ENCODE measurements around the gene NUP88. TPM values are rescaled to one million over a fixed set of nuclear protein-coding genes. Genes with fewer than 3 reads are reported as not detected.

Gene NUP88
- total RNA-seq, 1 experiment from 2014 or later, result 93.2 TPM

DNA sequence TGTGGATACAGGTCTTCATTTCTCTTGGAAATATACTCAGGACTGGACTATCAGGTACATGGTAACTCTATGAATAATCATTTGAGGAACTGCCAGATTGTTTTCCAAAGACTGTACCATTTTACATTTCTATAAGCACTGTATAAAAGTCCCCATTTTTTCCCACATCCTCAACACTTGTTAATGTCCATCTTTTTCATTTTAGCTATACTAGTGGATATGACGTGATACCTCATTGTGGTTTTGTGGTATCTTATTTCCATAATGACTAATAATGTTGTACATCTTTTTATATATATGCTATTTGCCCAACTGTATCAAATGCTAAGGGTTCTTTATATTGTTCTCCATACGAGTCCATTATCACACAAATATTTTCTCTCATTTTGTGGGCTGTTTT lies 22.9 kb downstream of the NUP88 start:
- Histone ChIP-seq H3K4me1 (ENCODE audit: control insufficient read depth in 1 of 2, insufficient read depth in 2 of 2, low read length in 2 of 2) (no peaks in the 10 kb centered on the region), H4K20me1 (ENCODE audit: insufficient read depth) (0 out of 2 replicates have a peak, but pooled peaks cover 4% of the 10 kb centered on the region), H3K4me2 (ENCODE audit: low read length) (no peak overlapping the region), H3K27me3 (ENCODE audit: insufficient read depth, low read length) (no peaks in the 10 kb centered on the region), H3K9me3 (ENCODE audit: control insufficient read depth in 1 of 2, insufficient read depth in 1 of 2, low read depth in 1 of 2, low read length in 2 of 2) (no peaks in the 10 kb centered on the region), H3K4me3 (replicated peaks in 1 of 2; ENCODE audit: low read depth in 1 of 2, low read length in 2 of 2) (no peak overlapping the region), H3K9ac (ENCODE audit: low read length) (no peak overlapping the region), H2AFZ (ENCODE audit: low read depth, low read length, poor library complexity, severe bottlenecking) (no peak overlapping the region), H3K36me3 (ENCODE audit: control insufficient read depth in 1 of 2, insufficient read depth in 2 of 2, low read length in 2 of 2) (peaks cover 45 to 60% of the 10 kb centered on the region in 2 experiments), H3K79me2 (ENCODE audit: insufficient read depth, low read length) (peaks cover 20% of the 10 kb centered on the region), H3K27ac (ENCODE audit: low read depth, low read length) (no peak overlapping the region), H3K9me2 (ENCODE audit: insufficient read depth) (no peaks in the 10 kb centered on the region)
- POLR2A ChIA-PET, result no interaction called here
- ATAC-seq, result no peak
- CTCF ChIA-PET, result no interaction called here
- intact Hi-C loops (cut with micrococcal nuclease), result no loop called here
- no peak for DNase-seq (ENCODE audit: low read depth, low spot score)
- no TSS peak for BruUV-seq (replicated peaks)
- TF ChIP-seq FOSL1 (IDR thresholded peaks at IDR 0.05; ENCODE audit: low read depth) (no peak), CEBPB (IDR thresholded peaks at IDR 0.05; ENCODE audit: low read depth) (no peak), EZH2phosphoT487 (IDR thresholded peaks at IDR 0.05; ENCODE audit: borderline replicate concordance) (no peak), RAD21 (IDR thresholded peaks at IDR 0.05; ENCODE audit: low read depth) (no peak), EGR1 (IDR thresholded peaks at IDR 0.05; ENCODE audit: low read depth) (no peak), SIN3A (IDR thresholded peaks at IDR 0.05; ENCODE audit: low read depth) (no peak), CBX3 (IDR thresholded peaks at IDR 0.05; ENCODE audit: low read depth) (no peak), EZH2 (IDR thresholded peaks at IDR 0.05) (no peak), POLR2A (IDR thresholded peaks at IDR 0.05; ENCODE audit: borderline replicate concordance, extremely low read depth, insufficient read depth, insufficient read length) (no peak), SP1 (IDR thresholded peaks at IDR 0.05; ENCODE audit: low read depth) (no peak), YY1 (IDR thresholded peaks at IDR 0.05; ENCODE audit: extremely low read depth, insufficient replicate concordance, low read depth, low read length) (no peak)
- TF ChIP-seq, protein P1, sequence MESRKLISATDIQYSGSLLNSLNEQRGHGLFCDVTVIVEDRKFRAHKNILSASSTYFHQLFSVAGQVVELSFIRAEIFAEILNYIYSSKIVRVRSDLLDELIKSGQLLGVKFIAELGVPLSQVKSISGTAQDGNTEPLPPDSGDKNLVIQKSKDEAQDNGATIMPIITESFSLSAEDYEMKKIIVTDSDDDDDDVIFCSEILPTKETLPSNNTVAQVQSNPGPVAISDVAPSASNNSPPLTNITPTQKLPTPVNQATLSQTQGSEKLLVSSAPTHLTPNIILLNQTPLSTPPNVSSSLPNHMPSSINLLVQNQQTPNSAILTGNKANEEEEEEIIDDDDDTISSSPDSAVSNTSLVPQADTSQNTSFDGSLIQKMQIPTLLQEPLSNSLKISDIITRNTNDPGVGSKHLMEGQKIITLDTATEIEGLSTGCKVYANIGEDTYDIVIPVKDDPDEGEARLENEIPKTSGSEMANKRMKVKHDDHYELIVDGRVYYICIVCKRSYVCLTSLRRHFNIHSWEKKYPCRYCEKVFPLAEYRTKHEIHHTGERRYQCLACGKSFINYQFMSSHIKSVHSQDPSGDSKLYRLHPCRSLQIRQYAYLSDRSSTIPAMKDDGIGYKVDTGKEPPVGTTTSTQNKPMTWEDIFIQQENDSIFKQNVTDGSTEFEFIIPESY (IDR thresholded peaks at IDR 0.05; ENCODE audit: extremely low read depth, insufficient replicate concordance, low read length), result no peak
- TF ChIP-seq, protein P2, sequence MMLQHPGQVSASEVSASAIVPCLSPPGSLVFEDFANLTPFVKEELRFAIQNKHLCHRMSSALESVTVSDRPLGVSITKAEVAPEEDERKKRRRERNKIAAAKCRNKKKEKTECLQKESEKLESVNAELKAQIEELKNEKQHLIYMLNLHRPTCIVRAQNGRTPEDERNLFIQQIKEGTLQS (IDR thresholded peaks at IDR 0.05), result no peak
- TF ChIP-seq, protein P3, sequence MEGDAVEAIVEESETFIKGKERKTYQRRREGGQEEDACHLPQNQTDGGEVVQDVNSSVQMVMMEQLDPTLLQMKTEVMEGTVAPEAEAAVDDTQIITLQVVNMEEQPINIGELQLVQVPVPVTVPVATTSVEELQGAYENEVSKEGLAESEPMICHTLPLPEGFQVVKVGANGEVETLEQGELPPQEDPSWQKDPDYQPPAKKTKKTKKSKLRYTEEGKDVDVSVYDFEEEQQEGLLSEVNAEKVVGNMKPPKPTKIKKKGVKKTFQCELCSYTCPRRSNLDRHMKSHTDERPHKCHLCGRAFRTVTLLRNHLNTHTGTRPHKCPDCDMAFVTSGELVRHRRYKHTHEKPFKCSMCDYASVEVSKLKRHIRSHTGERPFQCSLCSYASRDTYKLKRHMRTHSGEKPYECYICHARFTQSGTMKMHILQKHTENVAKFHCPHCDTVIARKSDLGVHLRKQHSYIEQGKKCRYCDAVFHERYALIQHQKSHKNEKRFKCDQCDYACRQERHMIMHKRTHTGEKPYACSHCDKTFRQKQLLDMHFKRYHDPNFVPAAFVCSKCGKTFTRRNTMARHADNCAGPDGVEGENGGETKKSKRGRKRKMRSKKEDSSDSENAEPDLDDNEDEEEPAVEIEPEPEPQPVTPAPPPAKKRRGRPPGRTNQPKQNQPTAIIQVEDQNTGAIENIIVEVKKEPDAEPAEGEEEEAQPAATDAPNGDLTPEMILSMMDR (IDR thresholded peaks at IDR 0.05 in 2 of 3, conservative IDR thresholded peaks at IDR 0.05 in 1 of 3; ENCODE audit: borderline replicate concordance in 1 of 3, insufficient read depth in 1 of 3, low read depth in 2 of 3, low read length in 2 of 3), result no peak
- RAD21 ChIA-PET (ENCODE audit: low non-redundant PET in 1 of 2, low total read pairs in 2 of 2, uncharacterized antibody in 2 of 2, unreplicated experiment in 2 of 2), result no interaction called here

All from HCT116 (cell line).